Right hindlimb (tissue), 1 donor: ENCODE results near the gene PDE6B.
"Not testable (repeated sequence)": the region's sequence is repeated elsewhere in the genome, so short reads cannot be mapped to it uniquely, and the experiment has no call there.

Experiments used
- DNase-seq: peaks from one replicate; pipeline ENCODE4 v3.0.0-alpha.2; 2018

Gene PDE6B

DNA sequence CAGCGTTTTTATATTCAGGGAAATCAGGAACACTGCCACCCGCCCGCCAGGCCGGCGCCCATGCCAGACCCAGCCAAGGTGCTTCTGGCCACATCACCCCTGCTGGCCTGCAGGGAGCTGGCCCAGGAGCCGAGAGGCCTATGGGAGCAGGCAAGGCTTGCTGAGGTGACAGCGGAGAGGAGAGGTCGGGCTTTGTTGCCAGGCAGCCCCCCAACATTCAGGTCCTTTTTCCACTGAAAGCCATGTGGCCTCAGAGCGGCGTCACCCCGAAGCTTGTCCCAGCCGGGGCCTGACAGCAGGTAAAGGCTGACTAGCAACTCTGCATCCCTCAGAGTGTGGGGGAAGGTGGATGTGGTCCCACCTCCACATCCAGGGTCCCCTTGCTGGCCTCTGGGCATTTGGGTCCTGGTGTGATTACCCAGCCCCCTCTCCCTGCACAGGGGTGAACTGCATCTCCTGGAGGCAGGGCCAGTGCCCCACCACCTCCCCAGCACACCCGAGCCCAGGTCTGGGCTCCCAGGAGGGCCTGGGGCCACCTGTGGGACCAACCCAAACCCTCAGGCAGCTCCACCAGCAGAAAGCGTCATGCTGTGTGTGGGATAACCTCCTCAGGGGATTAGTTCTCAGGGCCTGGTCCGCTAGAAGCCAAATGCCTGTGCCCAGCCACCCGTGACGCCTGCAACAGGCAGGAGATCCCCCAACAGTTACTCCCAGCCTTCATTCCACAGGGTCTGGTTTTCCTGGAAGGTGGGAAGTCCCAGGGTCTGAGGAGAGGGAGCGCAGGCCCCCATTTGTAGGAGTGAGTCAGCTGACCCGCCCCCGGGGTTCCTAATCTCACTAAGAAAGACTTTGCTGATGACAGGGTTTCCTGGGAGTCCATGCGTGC lies at the start of gene PDE6B:
Gene PDE6B, plus strand, starts transcription at position 869 of the 886 bp plus-strand sequence. CDS start 54 bp downstream, outside the sequence.
- DNase-seq: no peak

DNA sequence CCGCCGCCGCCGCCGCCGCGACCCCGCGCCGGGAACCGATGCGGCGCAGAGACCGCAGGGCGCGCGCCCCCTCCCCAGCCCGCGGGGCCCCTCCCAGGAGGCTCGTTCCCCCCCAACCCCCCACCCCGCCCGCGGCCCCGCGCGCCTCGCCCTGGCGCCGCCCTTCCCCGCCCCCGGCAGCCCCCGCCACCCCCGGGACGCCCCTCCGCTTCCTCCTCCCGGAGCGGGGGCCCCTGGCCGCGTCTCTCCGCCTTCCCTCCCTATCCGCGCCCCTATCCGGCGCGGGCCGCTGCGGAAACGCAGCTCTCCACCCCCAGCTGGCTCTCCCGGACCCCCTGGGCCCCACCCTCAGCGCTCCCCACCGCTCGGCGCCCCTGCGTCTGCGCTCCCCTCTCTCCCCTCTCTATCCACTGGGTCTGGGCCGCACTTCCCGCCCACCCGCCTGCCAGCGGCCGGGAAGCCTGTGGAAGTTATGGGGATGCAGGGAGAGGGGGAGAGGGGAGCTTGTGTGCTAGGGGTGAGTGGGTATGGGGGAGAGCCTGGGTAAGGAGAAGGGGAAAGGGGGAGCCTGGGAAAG lies 49.0 kb upstream of the PDE6B start, which contains the start of gene TMEM271:
Gene TMEM271, minus strand, starts transcription at position 51 of the 577 bp plus-strand sequence. CDS start 233 bp downstream, outside the sequence.
- DNase-seq: no peak

DNA sequence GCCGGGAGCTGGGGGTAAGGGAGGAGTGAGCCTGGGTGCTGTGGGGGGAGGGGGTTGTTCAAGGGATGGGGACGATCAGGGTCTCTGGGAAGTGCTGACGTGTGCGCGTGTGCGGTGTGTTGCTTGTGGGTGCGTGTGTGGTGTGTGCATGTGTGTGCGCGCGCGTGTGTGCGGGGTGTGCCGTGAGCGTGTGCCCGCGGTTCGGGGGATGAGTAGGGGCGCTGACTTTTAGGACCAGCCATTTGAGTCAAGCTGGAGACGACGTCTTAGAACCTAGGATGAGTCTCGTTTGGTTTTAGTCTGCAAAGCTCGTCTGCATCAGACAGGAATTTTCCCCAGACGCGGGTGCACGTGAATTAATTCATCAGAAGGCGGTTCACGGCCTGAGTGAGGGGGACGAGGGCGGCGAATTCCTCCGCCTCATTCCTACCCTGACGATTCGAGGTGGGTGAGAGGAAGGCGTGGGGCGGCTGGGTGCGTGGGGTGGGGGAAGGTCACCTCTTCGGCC lies 48.3 kb upstream of the PDE6B start:
- no peak for DNase-seq

DNA sequence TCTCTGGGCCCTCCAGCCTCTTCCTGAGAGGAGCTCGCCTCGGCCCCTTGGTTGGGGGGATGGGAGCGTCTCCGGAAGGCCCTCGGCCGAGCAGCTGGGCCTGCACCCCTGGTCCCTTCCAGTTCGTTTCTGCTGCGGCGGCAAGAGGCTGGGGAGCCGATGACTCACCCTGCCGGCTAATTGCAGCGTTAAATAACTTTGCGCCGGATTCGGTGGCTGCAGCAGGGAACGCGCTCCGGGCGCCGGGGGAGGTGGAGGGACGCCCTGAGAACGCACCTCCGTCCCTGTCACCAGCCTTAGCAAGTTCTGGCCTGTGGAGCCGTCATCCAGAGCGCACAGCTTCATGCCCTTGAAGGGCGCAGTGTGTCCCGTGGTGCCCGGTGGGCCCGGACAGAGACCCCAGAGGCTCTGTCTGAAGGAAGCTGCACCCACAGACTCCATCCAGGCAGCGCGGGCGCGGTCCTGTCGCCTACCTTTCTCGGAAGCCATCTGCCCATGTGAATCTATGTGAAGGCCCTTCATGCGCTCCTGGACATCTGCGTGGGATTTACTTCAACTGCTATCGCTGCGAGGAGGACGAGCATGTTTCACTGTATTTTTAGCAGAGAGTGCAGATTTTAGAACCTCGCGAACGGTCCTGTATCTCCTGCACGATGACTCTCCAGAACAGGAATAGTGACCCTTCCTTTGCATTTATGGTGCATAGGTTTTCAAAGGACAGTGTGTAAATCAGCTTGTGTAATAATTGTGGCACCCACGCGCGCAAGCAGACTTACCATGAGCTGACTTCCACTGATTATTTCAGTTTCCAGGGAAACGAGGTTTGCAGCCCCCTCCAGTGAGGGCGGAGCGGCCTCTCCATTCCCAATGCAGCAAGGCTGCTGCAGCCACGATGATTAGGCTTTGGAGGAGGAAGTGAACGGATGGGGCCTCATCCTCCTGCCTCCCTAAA lies 47.6 kb upstream of the PDE6B start:
- no peak for DNase-seq

DNA sequence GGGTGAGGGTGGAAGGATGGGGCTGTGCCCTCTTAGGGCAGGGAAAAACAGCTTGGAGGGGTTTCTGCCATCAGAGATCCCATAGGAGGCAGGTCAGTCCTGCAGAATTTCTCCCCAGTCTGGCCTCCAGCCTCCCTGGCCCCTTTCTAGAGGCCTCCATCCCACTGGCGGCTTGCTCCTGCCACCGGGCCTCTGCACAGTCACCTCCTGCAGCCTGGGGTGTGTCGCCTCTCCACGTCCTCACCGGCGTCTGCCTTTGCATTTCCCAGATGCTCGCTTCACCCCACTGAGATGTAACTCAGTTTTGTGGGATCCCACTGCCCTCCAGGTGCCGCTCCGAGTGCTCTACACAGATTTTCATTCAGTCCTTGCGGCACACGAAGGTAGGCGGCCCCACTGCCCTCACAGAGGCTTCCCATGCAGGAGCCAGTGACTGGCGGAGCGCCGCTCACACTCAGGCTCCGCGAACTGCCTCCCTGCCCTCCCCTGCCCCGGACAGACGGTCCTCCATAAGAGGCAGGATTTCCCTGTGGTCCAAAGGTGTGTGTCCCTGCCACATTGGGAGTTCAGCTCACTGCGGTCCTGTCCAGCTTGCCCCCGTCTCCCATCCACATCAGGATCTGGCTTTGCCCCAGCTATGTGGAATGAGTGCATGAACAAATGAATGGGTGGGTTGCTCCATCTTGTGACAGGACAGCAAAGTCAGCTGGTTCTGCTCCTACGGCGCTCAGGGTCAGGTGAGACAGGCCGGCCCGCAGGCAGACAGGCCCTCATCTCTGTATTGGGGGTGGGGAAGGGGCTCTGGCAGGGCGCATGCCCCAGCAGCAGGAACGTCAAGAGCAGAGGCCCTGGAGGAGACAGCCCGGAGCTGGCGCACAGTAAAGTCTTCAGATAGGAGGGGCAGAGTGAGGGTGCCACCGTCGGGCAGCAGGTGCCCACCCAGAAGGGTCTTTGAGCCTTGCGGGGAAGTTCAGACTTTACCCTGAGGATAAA lies 46.6 kb upstream of the PDE6B start:
- DNase-seq: no peak

DNA sequence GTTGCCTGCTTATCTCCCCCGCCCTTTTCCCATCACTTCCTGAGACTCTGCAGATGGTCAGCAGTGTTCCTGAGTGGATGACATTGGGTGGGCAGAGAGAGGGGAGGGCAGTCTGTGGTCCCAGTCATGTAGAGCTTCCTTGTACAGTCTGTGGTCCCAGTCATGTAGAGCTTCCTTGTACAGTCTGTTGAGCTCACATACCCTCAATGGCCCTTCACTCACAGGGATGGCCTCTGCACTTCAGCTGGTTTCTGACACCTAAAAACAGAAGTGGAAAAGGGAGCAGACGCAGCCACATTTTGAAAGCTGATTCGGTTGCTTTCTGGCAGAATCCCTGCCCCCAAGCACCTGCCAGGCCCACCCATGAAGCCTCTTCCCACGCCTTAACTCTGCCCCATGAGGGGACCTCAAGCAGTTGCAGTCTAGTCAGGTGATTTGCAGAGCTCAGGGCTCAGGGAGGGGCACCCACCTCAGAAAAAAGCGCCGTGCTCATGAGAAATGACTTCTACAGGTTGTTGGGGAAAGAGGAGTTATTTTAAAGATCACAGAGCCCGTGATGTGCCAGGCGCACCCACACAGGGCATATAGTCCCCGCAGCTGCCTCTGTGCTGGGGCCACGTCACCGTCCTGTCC lies 45.7 kb upstream of the PDE6B start:
- DNase-seq: no peak

DNA sequence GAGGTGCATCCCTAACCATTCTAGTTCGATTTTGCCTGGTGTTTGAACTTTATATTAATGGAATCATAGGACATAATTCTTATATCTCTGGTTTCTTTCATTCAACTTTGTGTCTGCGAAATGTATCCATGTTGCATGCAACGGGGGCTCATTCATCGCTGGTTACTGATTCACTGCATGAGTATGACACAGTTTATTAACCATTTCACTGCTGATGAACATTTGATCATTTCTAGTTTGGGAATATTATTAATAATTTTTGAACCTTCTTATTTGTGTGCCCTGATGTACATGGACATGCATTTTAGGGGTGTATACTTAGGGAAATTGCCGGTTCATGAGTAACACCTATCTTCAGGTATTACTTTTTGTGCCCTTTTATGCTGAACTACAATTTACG lies 44.2 kb upstream of the PDE6B start:
- DNase-seq: no peak

DNA sequence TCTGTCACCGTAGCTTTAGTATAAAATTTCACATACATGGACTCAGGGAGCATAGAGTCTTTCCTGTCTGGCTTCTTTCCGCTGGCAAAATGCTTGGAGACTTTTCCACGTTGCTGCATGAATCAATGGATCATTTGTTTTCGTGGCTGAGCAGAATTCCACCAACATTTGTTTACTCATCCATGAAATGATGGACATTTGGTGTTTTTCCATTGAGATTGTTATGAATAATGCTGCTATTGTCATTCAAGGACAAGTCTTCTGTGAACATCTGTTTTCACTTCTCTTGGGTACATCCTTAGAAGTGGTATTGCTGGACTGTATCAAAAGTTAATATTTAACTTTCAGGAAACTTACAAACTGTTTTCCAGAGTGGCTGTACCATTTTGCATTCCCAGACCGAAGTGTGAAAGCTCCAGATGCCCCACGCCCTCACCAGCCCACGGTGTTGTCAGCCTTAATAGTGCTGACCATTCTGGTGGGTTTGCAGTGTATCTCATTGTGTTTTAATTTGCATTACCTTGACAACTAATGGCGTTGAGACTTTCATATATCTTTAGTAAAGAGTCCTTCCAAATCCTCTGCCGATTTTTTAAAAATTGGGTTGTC lies 43.5 kb upstream of the PDE6B start:
- no peak for DNase-seq

DNA sequence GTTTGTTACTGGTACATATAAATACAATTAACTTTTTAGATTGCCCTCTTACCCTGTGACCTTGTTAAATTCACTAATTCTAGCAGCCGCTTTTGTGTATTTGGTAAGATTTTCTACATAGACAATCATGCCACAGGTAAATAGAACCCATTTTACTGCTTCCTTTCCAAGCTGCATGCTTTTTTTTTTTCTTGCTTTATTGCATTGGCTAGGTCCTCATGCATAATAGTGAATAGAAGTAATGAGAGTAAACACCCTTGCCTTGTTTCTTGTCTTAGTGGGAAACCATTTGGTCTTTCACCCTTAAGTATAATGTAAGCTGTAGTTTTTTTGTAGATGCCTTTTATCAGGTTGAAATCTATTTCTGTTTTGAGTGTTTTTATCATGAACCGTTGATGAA lies 41.6 kb upstream of the PDE6B start:
- no peak for DNase-seq

DNA sequence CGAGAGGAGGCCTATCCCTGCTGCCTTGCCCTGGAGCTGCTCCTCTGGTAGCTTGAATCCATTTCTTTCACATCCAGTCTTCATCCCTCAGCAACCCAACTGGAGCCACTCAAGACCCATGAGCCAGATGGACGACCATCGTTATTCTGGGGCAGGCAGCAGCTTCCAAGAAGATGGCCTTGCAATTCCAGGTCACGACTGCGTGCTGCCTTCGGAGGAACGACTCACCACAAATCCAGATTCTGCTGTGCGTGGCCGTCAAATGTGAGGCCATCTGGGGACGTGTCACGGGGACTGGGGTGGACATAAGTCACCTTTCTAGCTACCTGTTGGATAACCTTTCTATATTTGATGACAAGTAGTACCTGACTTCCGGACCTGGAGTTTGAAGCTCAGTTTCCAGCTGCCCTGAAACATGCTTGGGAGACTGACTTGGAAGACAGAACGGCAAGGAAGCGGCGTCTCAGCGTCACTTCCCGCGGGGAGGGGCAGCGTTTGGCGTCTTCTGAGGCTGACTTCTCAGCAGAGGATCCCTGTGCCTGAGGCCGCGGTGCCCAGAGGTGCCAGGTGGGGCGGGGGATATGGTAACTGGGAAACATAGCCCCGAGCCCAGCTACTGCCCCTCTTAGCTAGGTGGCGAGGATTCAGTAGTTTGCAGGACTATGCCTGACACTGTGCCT lies 37.6 kb upstream of the PDE6B start:
- no peak for DNase-seq

DNA sequence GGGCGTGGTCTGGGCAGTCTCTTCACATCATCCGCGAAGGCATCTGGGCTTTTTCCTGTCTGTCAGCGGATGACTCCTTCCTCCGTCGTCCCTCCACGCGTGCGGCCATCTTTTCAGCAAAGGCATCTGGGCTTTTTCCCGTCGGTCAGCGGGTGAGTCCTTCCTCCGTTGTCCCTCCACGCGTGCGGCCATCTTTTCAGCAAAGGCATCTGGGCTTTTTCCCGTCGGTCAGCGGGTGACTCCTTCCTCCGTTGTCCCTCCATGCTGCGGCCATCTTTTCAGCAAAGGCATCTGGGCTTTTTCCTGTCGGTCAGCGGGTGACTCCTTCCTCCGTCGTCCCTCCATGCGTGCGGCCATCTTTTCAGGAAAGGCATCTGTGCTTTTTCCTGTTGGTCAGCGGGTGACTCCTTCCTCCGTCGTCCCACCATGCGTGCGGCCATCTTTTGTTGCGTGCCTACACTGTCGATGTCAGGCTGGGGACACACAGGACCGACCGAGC lies 37.0 kb upstream of the PDE6B start:
- no peak for DNase-seq

DNA sequence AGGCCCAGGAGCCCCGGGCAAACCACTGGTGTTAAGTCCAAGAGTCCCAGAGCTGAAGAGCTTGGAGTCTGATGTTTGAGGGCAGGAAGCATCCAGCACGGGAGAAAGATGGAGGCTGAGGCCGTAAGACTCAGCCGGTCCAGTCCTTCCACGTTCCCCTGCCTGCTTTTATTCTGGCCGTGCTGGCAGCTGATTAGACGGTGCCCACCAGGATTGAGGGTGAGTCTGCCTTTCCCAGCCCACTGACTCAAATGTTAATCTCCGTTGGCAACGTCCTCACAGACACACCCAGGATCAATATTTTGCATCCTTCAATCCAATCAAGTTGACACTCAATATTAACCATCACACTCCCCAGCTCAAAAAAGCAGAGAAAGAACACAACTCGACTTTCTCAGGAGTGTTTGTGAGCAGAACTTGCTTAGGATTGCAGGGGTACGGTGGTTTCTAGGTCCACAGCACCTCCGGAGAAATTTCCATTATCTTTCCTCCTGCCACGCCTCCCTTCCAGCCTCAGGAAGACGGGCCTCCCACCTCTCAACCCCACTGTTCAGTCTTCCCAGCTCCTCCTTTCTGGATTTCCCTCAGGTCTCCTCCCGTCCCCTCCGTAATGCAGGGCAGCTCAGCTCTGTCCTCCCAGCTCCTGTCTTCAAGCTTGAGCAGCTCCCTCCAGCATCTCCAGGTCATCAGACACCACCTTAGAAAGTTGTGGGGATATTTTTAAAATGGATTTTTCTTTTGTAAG lies 36.0 kb upstream of the PDE6B start:
- no peak for DNase-seq

DNA sequence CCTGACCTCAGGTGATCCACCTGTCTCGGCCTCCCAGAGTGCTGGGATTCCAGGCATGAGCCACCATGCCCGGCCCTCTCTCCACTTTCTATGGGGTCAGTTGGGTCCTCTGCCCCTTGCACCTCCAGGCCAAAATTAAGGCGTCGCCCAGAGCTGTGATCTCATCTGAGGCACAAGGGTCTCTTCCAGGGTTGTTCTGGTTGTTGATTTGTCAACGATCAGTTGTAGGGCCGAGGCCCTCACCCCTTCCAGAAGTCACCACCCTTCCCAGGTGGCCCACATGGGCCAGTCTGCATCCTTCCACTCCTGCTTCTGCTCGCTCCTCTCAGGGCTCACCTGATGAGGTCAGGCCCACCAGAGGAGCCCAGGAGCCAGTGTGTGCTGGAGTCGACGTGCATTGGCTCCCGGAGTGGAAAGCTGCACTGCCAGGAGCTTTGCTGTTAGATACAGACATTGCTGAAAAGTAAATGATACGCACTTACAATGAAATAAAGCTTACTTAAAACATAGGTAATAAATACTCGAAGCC lies 35.0 kb upstream of the PDE6B start:
- DNase-seq: no peak

DNA sequence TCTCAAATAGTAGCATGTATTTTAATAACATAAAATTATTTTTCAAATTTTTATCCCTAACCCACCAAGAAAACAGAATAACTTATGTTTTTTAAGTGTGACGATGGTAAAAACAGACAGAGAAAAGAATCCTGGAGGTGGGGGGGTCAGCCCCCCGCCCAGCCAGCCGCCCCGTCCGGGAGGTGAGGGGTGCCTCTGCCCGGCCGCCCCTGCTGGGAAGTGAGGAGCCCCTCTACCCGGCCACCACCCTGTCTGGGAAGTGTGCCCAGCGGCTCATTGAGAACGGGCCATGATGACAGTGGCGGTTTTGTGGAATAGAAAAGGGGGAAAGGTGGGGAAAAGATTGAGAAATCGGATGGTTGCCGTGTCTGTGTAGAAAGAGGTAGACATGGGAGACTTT lies 33.2 kb upstream of the PDE6B start:
- DNase-seq: not testable (repeated sequence)

DNA sequence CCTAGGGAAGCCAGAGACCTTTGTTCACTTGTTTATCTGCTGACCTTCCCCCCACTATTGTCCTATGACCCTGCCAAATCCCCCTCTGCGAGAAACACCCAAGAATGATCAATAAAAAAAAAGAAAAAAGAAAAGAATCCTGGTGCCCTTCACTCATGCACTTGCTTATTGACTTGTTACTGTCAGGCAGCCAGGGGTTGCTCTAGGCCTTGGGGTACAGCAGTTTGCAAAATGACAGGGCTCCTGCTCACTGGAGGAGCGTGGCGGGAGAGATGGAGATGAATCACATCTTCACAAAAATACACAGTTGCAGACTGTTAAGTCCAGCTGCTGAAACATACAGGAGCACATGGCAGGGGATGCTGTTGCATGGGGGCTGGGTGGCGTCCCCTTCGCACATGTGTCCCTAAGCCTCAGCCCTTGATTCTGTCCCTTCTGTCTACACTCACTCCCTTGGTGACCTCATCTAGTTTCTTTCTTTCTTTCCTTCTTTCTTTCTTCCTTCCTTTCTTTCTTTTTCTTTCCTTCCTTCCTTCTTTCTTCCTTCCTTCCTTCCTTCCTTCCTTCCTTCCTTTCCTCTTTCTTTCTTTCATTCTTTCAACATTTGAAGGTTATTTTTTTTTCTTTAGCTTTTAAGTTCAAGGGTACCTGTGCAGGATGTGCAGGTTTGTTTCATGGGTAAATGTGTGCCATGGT lies 32.4 kb upstream of the PDE6B start:
- no peak for DNase-seq

DNA sequence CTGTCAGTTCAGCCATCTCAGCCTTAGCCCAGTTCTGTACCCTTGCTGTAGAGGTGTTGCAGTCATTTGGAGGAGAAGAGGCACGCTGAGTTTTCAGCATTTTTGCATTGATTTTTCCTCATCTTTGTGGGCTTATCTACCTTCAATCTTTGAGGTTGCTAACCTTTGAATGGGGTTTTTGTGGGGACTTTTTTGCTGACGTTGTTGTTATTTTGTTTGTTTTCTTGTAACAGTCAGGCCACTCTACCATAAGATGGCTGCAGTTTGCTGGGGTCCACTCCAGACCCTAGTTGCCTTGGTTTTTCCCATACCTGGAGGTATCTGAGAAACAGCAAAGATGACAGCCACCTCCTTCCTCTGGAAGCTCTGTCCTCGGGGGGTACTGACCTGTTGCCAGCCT lies 26.4 kb upstream of the PDE6B start:
- DNase-seq: no peak

DNA sequence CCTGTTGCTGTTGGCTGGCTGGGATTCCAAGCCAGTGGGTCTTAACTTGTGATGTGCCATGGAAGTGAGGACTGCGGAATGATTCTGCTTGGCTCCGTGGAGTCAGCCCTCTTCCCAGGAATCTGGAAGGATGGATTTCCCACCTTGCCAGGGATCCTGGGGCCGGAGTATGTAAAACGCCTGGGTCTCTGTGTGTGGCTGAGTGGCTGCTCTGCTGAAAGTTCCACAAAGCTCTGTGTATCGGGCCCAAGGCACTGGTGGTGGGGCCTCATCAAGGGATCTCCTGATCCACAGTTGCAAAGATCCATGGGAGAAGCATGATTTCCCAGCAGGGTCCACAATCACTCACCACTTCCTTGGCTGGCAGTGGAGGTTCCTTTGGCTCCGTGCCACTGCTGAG lies 25.2 kb upstream of the PDE6B start:
- DNase-seq: no peak

DNA sequence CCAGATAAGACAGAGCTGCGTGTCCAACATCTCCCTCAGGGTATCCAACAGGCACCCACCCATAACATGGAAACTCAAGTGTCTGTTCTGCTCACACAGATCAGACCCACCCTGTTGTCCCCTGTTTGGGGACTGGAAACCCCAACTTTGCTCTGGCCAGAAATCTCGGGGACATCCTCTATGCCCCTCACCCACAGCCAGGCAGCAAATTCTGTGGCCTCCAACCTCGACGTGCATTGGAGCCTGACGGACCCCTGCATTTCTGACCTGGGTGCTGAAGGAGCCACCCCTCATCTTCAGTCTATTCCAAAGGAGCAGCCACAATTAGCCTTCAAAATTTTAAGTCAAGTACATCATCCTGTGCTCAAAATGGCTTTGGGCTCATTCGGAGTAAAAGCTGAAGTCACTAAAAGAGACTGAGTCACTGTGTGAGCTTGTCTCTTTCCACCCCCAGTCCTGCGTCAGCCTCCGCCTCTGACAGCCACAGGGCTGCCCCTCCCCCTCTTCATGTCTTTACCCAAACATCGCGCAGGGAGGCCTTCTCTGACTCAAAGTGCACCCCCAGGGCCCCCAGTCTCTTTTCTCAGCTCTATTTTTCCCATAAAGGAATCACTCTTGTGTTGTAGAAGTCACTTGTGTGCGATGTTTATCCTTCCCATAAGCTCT lies 24.4 kb upstream of the PDE6B start:
- DNase-seq: no peak
